NCI-H2227 (cell line): ENCODE results near the gene CCDC57.
"Not testable (repeated sequence)": the region's sequence is repeated elsewhere in the genome, so short reads cannot be mapped to it uniquely, and the experiment has no call there.

Source experiments
- DNase-seq: peaks from one replicate; lab custom pipeline; 2025; ENCODE audit not compliant: unreplicated experiment; lab: John Stamatoyannopoulos, UW

CCDC57 gene

GRCh38 chr17:82133166-82133953, 79.3 kb downstream of the CCDC57 start:
- DNase-seq = not testable (repeated sequence)

- no peak for DNase-seq
Observed at GRCh38 chr17:82129095-82129494, 83.5 kb downstream of the CCDC57 start.

DNA sequence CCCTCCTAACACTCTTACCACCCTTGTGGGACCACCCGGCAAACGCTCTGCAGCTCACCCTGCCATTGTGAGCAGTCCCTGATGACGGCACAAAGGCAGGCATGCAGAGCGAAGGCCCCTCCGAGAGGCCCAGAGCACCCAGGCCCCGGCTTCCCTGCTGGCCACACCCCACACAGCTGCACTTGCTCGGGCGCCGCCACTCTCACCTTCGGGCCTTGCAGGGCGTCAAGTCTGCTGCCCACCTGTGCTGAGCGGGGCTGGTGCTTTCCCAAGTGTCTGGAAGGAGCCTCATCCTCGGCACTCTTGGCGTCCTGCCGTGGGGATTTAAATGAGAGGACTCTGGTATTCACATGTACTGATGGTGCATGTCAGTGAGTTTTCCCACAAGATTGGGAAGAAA, 84.4 kb downstream of the CCDC57 start:
- no peak for DNase-seq

DNA sequence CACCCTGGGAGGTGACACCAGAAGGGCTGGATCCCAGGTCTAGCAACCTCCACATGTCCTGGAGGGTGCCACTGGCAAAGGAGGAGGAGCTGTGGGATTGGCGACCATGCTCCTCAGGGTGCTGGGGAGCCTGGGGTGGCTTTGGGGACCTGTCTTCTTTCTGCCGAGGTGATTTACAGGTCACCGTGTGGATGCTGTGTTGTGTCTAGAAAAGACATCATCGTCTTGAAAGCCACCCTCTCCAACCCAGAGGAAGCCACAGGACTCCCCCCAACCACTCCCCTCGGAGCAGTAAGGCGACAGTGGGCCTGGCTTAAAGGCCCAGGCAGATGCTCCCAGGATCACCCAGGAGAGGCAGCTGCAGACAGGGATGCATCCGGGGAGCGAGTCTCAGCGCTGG, 84.9 kb downstream of the CCDC57 start:
- DNase-seq = no peak

DNA sequence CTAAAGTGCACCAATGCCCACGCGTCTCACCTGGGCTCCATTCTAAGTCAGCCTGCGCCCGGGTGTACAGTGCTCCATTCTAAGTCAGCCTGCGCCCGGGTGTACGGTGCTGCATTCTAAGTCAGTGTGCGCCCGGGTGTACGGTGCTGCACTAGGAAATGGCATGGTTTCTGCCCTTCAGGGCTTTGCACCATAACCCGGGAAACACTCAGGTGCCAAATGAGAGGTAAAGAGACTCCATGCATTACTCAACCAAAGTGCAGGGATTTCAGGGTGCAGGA, 85.4 kb downstream of the CCDC57 start:
- no peak for DNase-seq

DNA sequence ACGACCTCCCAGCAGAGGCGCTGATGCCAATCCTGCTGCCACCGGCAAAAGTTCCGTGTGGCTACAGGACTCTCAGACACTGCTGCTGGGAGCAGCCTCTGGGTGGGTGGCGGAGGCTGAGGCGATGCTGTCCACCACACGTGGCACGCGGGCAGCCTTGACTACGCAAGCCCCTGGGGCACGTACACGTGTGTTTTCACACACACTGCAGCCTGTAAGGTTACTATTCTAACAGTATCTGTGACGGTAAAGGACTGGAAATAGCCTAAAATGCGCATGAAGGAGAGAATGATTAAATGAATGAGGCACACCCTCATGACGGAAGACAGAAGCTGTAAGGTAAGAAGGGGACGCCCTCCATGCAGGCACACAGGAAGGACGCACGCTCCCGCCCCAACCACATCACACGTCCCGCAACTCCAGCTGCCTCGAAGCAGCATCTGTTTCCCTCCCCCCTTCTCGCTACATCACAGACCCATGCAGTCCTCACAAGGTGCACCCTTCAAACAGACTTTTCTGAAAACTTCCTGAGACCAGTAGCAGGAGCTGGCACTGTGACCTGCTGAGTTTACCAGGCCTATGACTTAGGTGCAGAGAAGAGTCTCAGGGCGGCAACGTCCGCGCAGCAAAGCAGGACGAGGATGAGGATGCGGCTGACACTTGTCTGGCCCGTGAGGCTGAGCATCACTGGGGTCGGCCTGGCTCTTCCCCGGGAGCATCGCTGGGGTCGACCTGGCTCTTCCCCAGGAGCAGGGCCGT, 85.9 kb downstream of the CCDC57 start:
- DNase-seq = no peak

DNA sequence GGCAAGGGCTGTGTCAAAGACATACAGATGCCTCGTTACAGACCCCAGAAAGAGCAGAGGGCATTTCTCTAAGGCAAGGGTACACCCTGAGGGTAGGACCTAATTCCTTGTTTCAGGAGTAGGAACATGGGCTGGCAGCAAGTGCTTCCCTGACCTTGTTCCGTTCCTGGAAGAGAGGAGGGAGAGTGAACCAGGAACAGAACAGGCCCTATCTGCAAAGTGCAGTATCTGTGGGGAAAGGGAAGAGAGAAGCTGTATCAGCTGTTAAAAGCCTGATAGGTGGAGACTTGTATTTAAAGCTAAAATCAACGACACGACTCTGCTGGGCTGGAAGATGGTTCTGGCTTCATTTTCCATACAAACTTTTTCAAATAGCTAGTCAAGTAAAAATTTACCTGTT, 88.5 kb downstream of the CCDC57 start:
- DNase-seq = no peak

GRCh38 chr17:82121660-82122629, 90.7 kb downstream of the CCDC57 start:
- DNase-seq = no peak

DNA sequence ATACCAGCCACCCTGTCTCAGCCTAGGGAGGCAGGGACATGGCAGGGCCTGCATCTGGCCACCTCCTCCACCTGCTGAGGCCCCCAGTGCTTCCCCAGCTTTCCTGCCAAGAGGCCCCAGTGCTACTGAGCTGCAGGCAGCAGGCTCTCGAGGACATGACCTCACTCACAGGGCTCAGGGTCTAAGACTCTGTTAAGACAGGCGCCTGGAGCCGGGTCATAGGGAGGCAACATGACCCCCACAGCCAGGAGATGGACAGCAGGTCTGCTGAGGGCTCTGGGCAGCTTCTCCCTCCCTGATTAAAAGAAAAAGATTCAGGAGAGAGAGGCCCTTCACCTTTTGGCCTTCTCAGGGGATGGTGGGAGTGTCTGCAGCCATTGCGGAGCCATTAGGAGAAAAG, 91.4 kb downstream of the CCDC57 start:
- no peak for DNase-seq

GRCh38 chr17:82120148-82120547, 92.5 kb downstream of the CCDC57 start:
- no peak for DNase-seq

DNA sequence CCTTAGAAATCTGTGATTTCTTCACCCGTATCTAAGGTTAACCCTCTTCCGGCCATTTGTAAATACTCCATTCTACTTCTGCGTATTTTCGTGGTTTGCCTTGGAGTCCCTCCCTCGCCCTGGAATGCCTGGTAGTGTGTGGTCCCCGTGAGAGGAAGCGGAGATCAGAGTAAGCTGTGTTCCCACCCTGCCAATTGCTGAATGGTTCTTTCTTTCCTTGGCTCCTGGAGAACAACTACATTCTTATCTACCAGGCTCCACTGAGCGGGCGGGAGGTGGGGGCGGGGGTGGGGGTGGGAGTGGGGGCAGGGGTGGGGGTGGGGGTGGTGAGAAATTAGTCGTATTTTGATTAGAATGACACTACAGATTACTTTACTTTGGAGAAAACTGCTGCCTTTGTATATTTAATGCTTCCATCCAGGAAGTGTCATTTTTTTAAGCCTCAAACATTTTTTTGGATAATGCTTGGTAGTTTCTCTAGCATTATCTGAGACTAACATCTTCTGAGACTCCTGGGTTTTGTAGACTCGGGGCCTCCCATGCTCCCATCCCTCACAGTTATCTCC, 93.7 kb downstream of the CCDC57 start:
- DNase-seq = no peak

- DNase-seq = no peak
Observed at GRCh38 chr17:82118168-82118814, 94.4 kb downstream of the CCDC57 start.

DNA sequence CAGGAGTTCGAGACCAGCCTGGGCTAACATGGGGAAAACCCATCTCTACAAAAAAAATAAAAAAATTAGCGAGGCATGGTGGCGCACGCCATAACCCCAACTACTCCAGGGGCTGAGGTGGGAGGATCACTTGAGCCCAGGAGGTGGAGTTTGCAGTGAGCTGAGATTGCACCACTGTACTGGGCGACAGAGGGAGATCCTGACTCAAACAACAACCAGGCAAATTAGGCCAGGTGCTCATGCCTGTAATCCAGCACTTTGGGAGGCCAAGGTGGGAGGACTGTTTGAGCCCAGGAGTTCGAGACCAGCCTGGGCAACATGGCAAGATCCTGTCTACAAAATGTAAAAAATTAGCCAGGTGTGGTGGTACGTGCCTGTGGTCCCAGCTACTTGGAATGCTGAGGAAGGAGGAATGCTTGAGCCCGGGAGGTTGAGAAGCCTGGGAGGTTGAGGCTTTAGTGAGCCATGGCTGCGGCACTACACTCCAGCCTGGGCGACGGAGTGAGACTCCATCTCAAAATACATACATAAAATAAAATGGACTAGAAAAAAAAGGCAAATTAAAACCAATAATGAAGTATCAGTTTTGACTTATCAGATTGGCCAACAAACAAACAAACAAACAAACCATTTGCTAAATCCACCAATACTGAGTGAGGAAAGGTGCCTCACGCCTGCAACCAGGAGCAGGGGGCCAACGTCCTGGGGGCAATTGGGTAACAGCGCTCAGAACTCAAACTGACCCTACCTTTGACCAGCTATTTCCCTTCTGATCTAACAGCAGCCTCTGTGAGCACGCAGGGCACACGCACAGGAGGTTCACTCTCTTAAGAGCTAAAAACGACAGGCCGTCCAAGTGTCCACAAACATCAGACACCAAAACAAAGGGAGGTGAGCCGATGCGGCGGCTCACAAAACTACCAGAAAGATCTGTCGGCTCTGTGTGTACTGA, 95.2 kb downstream of the CCDC57 start:
- DNase-seq = no peak

DNA sequence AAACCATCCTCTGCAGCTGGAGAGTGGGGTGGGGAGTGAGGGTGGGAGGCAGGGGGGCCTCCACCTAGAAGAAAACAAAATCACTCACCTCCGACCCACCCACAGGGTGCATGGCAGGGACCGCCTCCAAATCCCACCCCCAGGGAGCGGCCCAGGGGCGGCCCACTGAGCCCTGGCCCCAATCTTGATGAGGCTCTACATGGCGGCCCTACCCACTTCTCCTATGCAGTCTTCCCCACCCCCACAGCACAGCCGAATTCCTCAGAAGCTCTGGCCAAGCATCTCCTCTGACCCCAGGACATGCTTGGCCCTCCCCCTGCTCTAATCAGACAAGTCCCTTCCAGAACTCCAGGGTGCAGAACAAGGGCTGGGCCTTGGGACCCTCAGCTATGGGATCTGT, 96.4 kb downstream of the CCDC57 start:
- DNase-seq = no peak

GRCh38 chr17:82114872-82115271, 97.8 kb downstream of the CCDC57 start:
- no peak for DNase-seq

DNA sequence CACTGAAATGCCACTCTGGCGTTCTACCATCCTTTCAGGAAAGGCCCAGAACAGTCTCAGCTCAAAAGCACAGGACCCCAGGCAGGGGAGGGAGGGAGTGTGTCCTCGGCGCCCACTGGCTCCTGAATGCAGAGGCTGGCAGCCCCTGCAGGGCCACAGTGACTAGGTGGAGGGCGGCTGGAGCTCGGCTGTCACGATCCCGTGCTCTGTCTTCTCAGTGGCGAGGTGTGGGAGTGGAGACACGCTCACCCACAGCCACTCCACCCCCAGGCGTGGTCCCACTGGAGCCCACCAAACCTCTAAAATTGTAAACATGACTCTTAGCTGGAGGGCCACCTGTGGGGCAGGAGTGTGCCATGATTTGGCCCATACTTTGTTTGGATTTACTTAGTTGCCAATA, 98.2 kb downstream of the CCDC57 start:
- no peak for DNase-seq

GRCh38 chr17:82113941-82114340, 98.7 kb downstream of the CCDC57 start:
- no peak for DNase-seq

GRCh38 chr17:82113422-82113821, 99.2 kb downstream of the CCDC57 start:
- no peak for DNase-seq

DNA sequence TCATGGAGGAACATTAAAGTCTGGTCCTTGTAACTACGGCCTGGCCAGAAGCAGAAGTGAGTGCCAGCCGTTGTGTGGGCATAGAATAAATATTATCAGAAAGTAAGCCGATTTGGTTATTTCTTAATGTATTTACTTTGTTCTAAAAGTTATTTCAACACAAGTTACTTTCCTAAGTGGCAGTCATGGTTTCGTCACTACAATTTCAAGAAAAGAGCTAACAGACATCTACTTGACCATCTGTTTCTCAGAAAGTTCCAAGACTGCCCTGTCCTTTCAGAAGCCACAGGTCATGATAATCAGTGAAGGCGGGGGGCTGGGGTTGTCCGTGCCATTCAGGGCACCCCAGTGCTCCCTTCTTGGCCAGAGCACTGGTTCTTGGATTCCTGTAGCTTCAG, 99.7 kb downstream of the CCDC57 start:
- DNase-seq = no peak
